Stomach (tissue), 4 donors: ENCODE results near the gene VEPH1.

Experiments
- CTCF ChIP-seq, 7 experiments: fragments of 450-650 bp in 4 of 7; fragments of 200-600 bp in 3 of 7; sonication (generic) in 3 of 7; IDR thresholded peaks; one replicate each; pipeline ENCODE4 v1.5.1; 2016 to 2019; ENCODE audit warnings: antibody characterized with exemption in 7 of 7, control low read depth in 2 of 7, mild to moderate bottlenecking in 1 of 7
- EP300 ChIP-seq: sonication (generic); formaldehyde crosslinking; IDR thresholded peaks from one replicate; pipeline ENCODE4 v1.6.1; 2017; ENCODE audit warnings: antibody characterized with exemption
- POLR2AphosphoS5 ChIP-seq, 3 donors: sonication (generic); formaldehyde crosslinking; IDR thresholded peaks; one replicate each; pipeline ENCODE4 v1.6.1; 2016; ENCODE audit warnings: antibody characterized with exemption in 3 of 3

- TF ChIP-seq EP300 (no peak), POLR2AphosphoS5 (IDR thresholded peaks at IDR 0.05) (no peak), CTCF (IDR thresholded peaks at IDR 0.05) (no peak)
Observed at GRCh38 chr3:157441102-157441624, 62.1 kb downstream of the VEPH1 start.
